Neural cell (in vitro differentiated cells): ENCODE measurements around the gene TCTN1.

Experiments
- CTCF ChIP-seq: fragments of 450-650 bp; IDR thresholded peaks from 2 replicates; pipeline ENCODE4 v1.5.1; 2014; ENCODE audit warnings: antibody characterized with exemption, mild to moderate bottlenecking, moderate library complexity; ENCODE audit not compliant: poor library complexity, severe bottlenecking
- EP300 ChIP-seq: fragments of 450-650 bp; conservative IDR thresholded peaks from 2 replicates; pipeline ENCODE4 v1.6.1; 2014; ENCODE audit warnings: antibody characterized with exemption, mild to moderate bottlenecking, moderate library complexity; ENCODE audit not compliant: poor library complexity, severe bottlenecking
- EZH2 ChIP-seq: fragments of 200-600, 300-800 bp; shearing (Covaris generic), sonication (generic); IDR thresholded peaks from 2 replicates; pipeline ENCODE4 v1.6.1; 2014; ENCODE audit warnings: antibody characterized with exemption, low read length, borderline replicate concordance, mild to moderate bottlenecking; ENCODE audit not compliant: insufficient read depth, poor library complexity, severe bottlenecking
- MXI1 ChIP-seq: fragments of 450-650 bp; conservative IDR thresholded peaks from 2 replicates; pipeline ENCODE4 v1.6.1; 2014; ENCODE audit warnings: antibody characterized with exemption, mild to moderate bottlenecking; ENCODE audit not compliant: poor library complexity, severe bottlenecking
- POLR2AphosphoS5 ChIP-seq: IDR thresholded peaks from 2 replicates; pipeline ENCODE4 v1.6.1; 2012
- REST ChIP-seq: IDR thresholded peaks from 2 replicates; pipeline ENCODE4 v1.6.1; 2012; ENCODE audit warnings: borderline replicate concordance
- SMC3 ChIP-seq: fragments of 450-650 bp; conservative IDR thresholded peaks from 2 replicates; pipeline ENCODE4 v1.6.1; 2014; ENCODE audit warnings: antibody characterized with exemption, mild to moderate bottlenecking, moderate library complexity; ENCODE audit not compliant: poor library complexity
- TAF1 ChIP-seq: IDR thresholded peaks from 2 replicates; pipeline ENCODE4 v1.6.1; 2012; ENCODE audit warnings: low read depth

- TF ChIP-seq EZH2 (no peak), REST (no peak), CTCF (no peak), TAF1 (no peak), EP300 (no peak), POLR2AphosphoS5 (no peak), MXI1 (no peak), SMC3 (no peak)
Measured at GRCh38 chr12:110585231-110585799, 28.6 kb upstream of the TCTN1 start.
